Melanocyte of skin (primary cell): ENCODE results near the gene TFCP2. TPM values are rescaled to one million over a fixed set of nuclear protein-coding genes. Genes with fewer than 3 reads are reported as not detected.

Experiments used
- small RNA-seq, 2 donors: library from RNA; depleted of rRNA; stranded (forward); fragments of <200 nt; gene quantifications; one replicate each; pipeline ENCODE3, GENCODE V24; 2012
- total RNA-seq, 2 donors: library from RNA; depleted of rRNA; stranded (reverse); fragments of >200 nt; gene quantifications; 2 replicates each; pipeline ENCODE4 v1.2.3, GENCODE V29; 2012

TFCP2 gene
- 1 to 10 TPM; 5.5 to 9.7 TPM for total RNA-seq

GRCh38 chr12:51172515-51173431 is at the start of gene TFCP2:
Gene TFCP2, minus strand, starts transcription at chr12:51173135. Its CDS starts 713 bp downstream, at chr12:51172422.

GRCh38 chr12:51217968-51218606 is 45.2 kb upstream of the TFCP2 start, which contains the start of gene POU6F1:
Gene POU6F1, minus strand, starts transcription at chr12:51218062. Its CDS starts 11,226 bp downstream, at chr12:51206836.

GRCh38 chr12:51083126-51083833 is 89.7 kb downstream of the TFCP2 start, which contains the start of gene CSRNP2:
Gene CSRNP2, minus strand, starts transcription at chr12:51083596. Its CDS starts 7,035 bp downstream, at chr12:51076561.

GRCh38 chr12:51047655-51048540 is 125.0 kb downstream of the TFCP2 start, which contains the start of gene LETMD1:
Gene LETMD1, plus strand, starts transcription at chr12:51048327. Its CDS starts 30 bp downstream, at chr12:51048357.

Small RNAs within 50 kb of the gene (small RNA-seq; reads per million reads assigned to genes)
- gene RF00019 (0 reads per million in 2 donors), gene RNU6-199P (0 reads per million in 2 donors)

Other genes with a start within 250 kb of the TFCP2 start
- not detected for gene HIGD1C, start 220.6 kb downstream of the TFCP2 start, total RNA-seq
- 100 to 1,000 TPM; 137 to 336 TPM for gene SLC11A2, start 146.8 kb downstream of the TFCP2 start, total RNA-seq
- gene LETMD1, start 124.8 kb downstream of the TFCP2 start, total RNA-seq, result 10 to 100 TPM; 27.0 to 34.1 TPM
- gene CSRNP2, start 89.5 kb downstream of the TFCP2 start, total RNA-seq, result 10 to 100 TPM; 19.0 to 19.3 TPM
- 1 to 10 TPM; 1.3 to 2.8 TPM for gene POU6F1, start 44.9 kb upstream of the TFCP2 start, total RNA-seq
- gene DAZAP2, start 65.7 kb upstream of the TFCP2 start, total RNA-seq, result 100 to 1,000 TPM; 218 to 230 TPM
- 1 to 10 TPM in 1 of 2 donors, not detected in 1; 1.3 TPM for gene SMAGP, start 97.3 kb upstream of the TFCP2 start, total RNA-seq
- not detected for gene BIN2, start 151.0 kb upstream of the TFCP2 start, total RNA-seq
- not detected for gene CELA1, start 173.5 kb upstream of the TFCP2 start, total RNA-seq
- gene GALNT6, start 218.3 kb upstream of the TFCP2 start, total RNA-seq, result 1 to 10 TPM in 1 of 2 donors, under 1 TPM in 1; 0.34 to 3.0 TPM